ENCODE data around the gene SAMD7.

- TF ChIP-seq ZNF280B (CRISPR knock-in tag; IDR thresholded peaks at IDR 0.05; ENCODE audit: borderline replicate concordance) (no peak), STAT6 (CRISPR knock-in tag; IDR thresholded peaks at IDR 0.05; ENCODE audit: borderline replicate concordance) (no peak), JUND (CRISPR knock-in tag; IDR thresholded peaks at IDR 0.05) (no peak), CREB3 (CRISPR knock-in tag; IDR thresholded peaks at IDR 0.05) (no peak), TOE1 (CRISPR knock-in tag; IDR thresholded peaks at IDR 0.05) (no peak), SP1 (IDR thresholded peaks at IDR 0.05) (no peak), SP1 (CRISPR knock-in tag; IDR thresholded peaks at IDR 0.05) (no peak), CTCF (CRISPR knock-in tag; IDR thresholded peaks at IDR 0.05) (no peak), FOSL2 (CRISPR knock-in tag; IDR thresholded peaks at IDR 0.05) (no peak)
These were observed 43.0 kb upstream of the SAMD7 start for GRCh38 chr3:169868369-169868768.
